OCI-M2 (cell line): ENCODE data around the gene IL10RB.

Experiments used
- DNase-seq: peaks from one replicate; lab custom pipeline; 2025; ENCODE audit not compliant: unreplicated experiment; lab: John Stamatoyannopoulos, UW

The IL10RB gene

DNA sequence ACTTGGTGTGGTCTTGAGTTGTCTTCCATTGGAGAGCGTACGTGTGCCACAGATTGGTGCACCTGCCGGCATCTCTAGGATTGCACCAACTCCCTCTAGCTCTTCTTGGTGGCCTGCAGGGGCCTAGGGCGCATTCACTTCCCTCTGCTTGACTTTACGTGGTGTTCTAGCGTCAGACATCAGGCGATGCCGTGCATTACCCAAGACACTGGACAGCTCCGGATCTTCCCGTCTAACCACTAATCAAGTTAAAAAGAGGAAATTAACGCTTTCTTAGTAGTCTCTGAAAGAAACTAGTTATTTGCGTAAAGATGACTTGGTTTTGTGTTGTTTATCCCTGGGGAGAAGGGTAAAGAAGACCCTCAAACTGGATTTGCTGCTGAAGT lies 510 bp upstream of the IL10RB start:
- no peak for DNase-seq

GRCh38 chr21:33266789-33267135 lies 595 bp downstream of the IL10RB start:
- no peak for DNase-seq

- DNase-seq, result no peak
Observed at GRCh38 chr21:33267250-33267649, 1.1 kb downstream of the IL10RB start.

GRCh38 chr21:33268393-33268736 lies 2.2 kb downstream of the IL10RB start:
- DNase-seq, result no peak

- DNase-seq, result no peak
Observed at GRCh38 chr21:33268737-33269441, 2.7 kb downstream of the IL10RB start.

GRCh38 chr21:33270986-33271385 lies 4.8 kb downstream of the IL10RB start:
- DNase-seq, result no peak

DNA sequence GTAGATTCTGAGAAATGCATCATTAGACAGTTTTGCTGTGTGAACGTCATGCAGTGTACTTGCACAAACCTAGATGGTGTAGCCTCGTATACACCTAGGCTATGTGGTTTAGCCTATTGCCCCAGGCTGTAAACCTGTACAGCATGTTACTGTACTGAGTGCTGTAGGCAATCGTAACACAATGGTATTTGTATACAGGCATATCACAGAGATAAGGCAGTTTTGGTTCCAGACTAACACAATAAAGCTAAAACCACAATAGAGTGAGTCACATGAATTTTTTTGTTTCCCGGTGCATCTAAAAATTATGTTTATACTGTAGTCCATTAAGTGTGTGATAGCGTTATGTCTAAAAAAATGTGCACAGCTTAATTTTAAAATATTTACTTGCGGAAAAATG lies 6.9 kb downstream of the IL10RB start:
- no peak for DNase-seq

DNA sequence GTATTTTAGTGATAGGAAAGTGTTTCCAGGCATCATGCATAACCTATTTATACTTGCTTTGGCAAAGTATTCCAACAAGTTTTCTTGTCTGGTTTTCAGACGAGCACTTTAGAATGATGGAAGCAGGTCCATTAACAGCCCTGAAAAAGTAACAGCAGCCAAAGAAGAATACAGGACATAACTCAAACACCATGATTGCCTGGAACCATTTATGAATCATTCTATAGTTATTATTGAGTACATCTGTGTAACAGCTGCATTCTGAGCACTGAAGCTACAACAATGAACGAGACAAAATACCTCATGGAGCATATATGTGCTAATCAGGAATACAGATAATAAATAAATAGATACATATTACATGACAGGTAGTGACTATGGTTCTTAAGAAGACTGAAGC lies 12.6 kb downstream of the IL10RB start:
- DNase-seq, result no peak

GRCh38 chr21:33279330-33279820 lies 13.2 kb downstream of the IL10RB start:
- no peak for DNase-seq

DNA sequence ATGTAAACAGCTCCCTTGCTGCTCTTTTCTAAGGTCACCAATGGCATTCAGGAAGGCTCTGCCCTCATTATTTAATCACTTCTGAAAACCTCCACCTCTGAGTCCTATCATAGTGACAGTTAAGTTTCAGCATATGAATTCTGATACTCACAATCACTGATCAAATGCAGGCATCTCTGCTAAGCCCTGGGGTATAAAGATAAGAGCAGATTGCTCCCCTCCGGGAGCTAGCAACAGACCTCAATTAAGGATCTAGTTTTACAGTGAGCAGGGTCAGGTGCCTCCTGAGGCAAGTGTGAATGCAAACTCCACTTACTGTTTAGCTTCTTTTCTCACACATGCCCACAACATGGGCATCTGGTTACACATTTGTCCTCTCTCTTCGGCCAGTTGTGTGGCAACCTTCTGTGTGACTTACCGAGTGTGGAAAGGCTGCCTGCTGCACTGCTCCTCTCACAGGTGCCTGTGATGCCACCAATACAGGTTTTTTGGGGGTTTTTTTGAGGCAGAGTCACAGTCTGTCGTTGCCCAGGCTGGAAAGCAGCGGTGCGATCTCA lies 15.0 kb downstream of the IL10RB start:
- DNase-seq, result no peak

GRCh38 chr21:33283203-33283602 lies 17.0 kb downstream of the IL10RB start:
- no peak for DNase-seq

GRCh38 chr21:33286076-33286475 lies 19.9 kb downstream of the IL10RB start:
- no peak for DNase-seq

GRCh38 chr21:33286600-33287456 lies 20.7 kb downstream of the IL10RB start:
- DNase-seq, result no peak

- no peak for DNase-seq
Observed at GRCh38 chr21:33289199-33289819, 23.1 kb downstream of the IL10RB start.

- DNase-seq, result no peak
Observed at GRCh38 chr21:33290441-33290840, 24.3 kb downstream of the IL10RB start.

- no peak for DNase-seq
Observed at GRCh38 chr21:33291686-33292085, 25.5 kb downstream of the IL10RB start.

- no peak for DNase-seq
Observed at GRCh38 chr21:33292724-33293123, 26.6 kb downstream of the IL10RB start.

DNA sequence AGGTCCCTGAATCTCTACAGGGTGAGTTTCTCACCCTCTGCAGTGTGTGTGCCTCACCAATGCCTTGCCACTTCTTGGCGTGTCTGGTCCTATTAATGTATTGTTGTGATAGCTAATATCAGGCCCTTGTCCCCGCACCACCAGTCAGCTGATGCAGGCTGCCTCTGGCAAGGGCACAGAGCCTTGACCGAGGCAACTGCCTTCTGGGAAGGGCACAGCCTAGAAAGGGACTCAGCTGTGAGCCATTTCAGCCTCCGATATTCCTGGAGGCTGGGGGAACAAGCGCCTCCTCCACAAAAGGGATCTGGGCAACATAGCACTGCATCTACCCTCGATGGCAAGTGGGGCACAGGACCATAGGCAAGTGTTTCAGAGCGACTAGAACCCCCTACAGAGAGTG lies 27.0 kb downstream of the IL10RB start:
- DNase-seq, result no peak

DNA sequence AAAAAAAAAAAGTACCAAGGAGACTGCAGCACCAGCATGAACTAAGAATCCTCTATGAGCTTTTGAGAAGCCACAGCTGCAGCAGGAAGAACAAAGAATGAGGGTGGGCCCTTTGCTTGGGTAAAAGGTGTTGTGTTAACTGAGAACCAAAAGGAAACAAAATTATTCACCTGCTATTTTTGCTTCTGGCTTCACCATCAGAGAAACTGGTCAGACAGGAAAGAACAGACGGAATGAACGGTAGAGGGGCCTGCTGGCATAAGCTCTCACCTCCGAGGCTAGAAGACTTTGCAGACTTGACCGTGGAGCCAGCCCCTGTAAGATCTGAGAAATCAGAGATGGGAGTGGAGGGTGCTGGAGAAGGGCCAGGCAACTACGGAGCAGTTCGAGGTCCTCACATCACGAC lies 27.6 kb downstream of the IL10RB start:
- DNase-seq, result no peak

DNA sequence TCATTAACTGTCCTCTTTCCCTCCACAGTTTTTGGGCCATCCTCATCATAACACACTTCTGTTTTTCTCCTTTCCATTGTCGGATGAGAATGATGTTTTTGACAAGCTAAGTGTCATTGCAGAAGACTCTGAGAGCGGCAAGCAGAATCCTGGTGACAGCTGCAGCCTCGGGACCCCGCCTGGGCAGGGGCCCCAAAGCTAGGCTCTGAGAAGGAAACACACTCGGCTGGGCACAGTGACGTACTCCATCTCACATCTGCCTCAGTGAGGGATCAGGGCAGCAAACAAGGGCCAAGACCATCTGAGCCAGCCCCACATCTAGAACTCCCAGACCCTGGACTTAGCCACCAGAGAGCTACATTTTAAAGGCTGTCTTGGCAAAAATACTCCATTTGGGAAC lies 30.0 kb downstream of the IL10RB start:
- DNase-seq, result no peak

GRCh38 chr21:33299181-33299752 lies 33.1 kb downstream of the IL10RB start:
- DNase-seq, result no peak
